Measurements from ENCODE around the gene BTBD2. TPM values are rescaled to one million over a fixed set of nuclear protein-coding genes. Genes with fewer than 3 reads are reported as not detected.

Gene BTBD2
- total RNA-seq, 2 donors from 2014 or later = 54.8 to 55.9 TPM

DNA sequence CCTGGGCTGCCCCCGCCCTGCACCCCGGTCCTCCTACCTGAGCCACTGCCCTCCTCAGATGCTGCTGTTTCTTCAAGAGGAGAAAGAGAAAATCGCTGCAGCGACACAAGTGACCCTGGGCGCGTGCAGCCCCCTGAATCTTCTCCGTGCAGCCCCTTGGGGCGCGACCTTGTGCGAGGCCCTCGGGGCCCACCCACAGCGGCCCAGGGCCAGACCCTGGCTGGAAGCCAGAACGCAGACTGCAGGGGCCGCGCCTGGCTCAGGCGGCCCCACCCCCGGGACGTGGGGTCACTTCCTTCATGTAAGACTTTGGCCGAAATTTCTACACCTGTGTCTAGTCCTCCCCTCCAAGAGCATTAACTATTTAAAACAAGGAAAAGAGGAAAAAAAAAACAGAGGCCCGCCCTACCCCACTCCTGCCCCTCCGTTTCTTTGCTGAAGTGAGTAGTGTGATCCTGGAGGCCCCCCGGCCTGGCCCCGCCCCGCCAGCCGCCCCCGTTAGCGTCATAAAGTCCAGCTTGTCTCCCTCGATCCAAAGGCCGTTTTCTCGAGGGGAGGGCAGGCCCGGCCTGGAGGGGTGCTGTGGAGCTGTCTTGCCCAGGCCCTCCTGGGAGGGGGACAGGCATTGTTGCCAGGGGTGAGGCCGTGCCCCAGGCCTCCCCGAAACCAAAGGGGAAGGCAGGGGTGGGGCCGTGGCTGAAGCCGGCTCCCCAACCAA lies 35.3 kb downstream of the BTBD2 start:
- H3K27ac ChIP-seq = no peak overlapping the region
- DNase-seq (ENCODE audit: low spot score) = no peak
- TF ChIP-seq, protein P1, sequence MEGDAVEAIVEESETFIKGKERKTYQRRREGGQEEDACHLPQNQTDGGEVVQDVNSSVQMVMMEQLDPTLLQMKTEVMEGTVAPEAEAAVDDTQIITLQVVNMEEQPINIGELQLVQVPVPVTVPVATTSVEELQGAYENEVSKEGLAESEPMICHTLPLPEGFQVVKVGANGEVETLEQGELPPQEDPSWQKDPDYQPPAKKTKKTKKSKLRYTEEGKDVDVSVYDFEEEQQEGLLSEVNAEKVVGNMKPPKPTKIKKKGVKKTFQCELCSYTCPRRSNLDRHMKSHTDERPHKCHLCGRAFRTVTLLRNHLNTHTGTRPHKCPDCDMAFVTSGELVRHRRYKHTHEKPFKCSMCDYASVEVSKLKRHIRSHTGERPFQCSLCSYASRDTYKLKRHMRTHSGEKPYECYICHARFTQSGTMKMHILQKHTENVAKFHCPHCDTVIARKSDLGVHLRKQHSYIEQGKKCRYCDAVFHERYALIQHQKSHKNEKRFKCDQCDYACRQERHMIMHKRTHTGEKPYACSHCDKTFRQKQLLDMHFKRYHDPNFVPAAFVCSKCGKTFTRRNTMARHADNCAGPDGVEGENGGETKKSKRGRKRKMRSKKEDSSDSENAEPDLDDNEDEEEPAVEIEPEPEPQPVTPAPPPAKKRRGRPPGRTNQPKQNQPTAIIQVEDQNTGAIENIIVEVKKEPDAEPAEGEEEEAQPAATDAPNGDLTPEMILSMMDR (IDR thresholded peaks at IDR 0.05) = no peak
- no peak overlapping the region for H3K4me3 ChIP-seq
- H3K4me1 ChIP-seq = no peaks in the 10 kb centered on the region
- peaks cover 43% of the 10 kb centered on the region for H3K36me3 ChIP-seq
- H3K9me3 ChIP-seq = no peaks in the 10 kb centered on the region
- no peaks in the 10 kb centered on the region for H3K27me3 ChIP-seq

DNA sequence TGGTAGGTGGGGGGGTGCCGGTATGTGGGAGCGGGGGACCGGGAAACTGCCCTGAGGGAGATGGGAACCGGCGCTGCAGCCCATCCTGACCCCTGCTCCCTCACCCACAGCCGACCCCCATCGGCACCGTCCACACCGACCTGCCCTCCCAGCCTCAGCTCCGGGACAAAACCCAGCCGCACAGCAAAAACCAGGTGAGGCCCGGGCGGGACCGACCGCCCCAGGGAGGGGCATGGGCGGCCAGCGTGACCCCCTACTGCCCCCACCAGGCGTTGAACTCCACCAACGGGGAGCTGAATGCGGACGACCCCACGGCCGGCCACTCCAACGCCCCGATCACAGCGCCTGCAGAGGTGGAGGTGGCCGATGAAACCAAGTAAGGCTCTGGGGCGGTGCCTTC lies 35.9 kb downstream of the BTBD2 start:
- Histone ChIP-seq H3K4me1 (no peaks in the 10 kb centered on the region), H3K27me3 (no peaks in the 10 kb centered on the region), H3K4me3 (no peak overlapping the region), H3K27ac (no peak overlapping the region), H3K9me3 (no peaks in the 10 kb centered on the region), H3K36me3 (peaks cover 46% of the 10 kb centered on the region)
- TF ChIP-seq, protein P1 (IDR thresholded peaks at IDR 0.05) = no peak
- no peak for DNase-seq (ENCODE audit: low spot score)

DNA sequence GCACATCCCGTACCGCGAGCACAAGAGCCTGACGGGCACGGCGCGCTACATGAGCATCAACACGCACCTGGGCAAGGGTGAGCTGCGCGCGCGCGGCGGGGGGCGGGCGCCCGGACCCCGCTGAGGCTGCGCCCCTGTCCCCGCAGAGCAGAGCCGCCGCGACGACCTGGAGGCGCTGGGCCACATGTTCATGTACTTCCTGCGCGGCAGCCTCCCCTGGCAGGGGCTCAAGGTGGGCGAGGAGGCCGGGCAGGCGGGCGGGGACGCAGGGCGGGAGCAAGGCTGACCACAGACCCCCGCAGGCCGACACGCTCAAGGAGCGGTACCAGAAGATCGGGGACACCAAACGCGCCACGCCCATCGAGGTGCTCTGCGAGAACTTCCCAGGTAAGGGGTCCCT lies 36.5 kb downstream of the BTBD2 start:
- Histone ChIP-seq H3K36me3 (peaks cover 46% of the 10 kb centered on the region), H3K9me3 (no peaks in the 10 kb centered on the region), H3K27me3 (no peaks in the 10 kb centered on the region), H3K4me3 (no peak overlapping the region), H3K27ac (no peak overlapping the region), H3K4me1 (no peaks in the 10 kb centered on the region)
- DNase-seq (ENCODE audit: low spot score) = no peak
- TF ChIP-seq, protein P1 (IDR thresholded peaks at IDR 0.05) = no peak

DNA sequence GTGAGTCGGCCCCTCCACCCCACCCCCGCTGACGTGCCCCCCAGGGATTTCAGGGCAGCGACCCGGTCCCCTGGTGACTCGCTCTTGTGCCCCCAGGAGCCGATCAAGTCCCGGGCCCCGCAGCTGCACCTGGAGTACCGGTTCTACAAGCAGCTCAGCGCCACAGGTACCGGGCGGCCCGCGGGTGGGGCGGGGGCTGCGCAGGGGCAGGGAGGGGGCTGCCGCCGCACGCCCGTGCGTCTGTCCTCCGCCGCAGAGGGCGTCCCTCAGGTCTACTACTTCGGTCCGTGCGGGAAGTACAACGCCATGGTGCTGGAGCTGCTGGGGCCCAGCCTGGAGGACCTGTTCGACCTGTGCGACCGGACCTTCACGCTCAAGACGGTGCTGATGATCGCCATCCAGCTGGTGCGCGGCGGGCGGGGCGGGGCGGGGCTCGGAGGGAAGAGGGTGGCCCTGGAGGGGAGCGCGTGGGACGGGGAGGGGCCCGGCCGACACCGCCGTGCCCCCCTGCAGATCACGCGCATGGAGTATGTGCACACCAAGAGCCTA lies 37.1 kb downstream of the BTBD2 start:
- Histone ChIP-seq H3K9me3 (no peaks in the 10 kb centered on the region), H3K27me3 (no peaks in the 10 kb centered on the region), H3K36me3 (peaks cover 46% of the 10 kb centered on the region), H3K27ac (no peak overlapping the region), H3K4me1 (no peaks in the 10 kb centered on the region), H3K4me3 (no peak overlapping the region)
- DNase-seq (ENCODE audit: low spot score) = no peak
- TF ChIP-seq, protein P1 (IDR thresholded peaks at IDR 0.05) = no peak

DNA sequence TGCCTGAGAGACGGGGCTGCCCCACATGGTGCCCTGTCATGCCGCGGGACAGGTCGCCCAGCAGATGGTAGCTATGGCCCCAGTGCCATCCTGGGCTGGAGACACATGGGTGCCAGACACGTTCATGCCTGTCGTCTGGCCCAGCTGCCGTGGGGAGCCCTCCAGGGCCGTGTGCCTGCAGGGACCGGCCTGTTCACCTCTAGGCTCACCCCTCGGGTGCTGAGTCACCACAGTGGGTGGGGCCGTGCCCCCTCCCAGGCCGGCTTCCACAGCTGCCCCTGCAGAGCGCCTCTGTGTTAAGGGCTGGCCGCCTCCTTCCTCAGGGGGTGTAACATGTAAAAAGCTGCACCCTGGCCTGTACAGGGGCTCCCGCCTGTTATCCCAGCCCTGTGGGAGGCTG lies 38.4 kb downstream of the BTBD2 start:
- no peak overlapping the region for H3K4me3 ChIP-seq
- H3K36me3 ChIP-seq = peaks cover 37% of the 10 kb centered on the region
- H3K27me3 ChIP-seq = no peaks in the 10 kb centered on the region
- TF ChIP-seq, protein P1 (IDR thresholded peaks at IDR 0.05) = no peak
- H3K27ac ChIP-seq = no peak overlapping the region
- H3K9me3 ChIP-seq = no peaks in the 10 kb centered on the region
- no peaks in the 10 kb centered on the region for H3K4me1 ChIP-seq
- DNase-seq (ENCODE audit: low spot score) = no peak

DNA sequence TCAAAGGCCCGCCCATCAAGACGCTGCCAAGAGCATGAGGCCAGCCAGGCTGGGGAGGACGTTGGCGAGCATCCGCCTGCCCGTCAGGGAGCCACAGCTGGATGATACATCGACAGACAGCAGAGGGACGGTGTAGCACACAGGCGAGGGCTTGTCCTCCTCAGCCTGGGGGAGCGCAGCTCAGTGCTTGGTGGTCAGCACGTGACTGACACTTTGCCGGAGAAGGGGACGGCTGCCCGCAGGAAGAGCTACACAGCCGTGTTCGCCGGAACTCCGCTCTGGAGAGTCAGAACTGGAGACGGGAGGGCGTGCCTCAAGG lies 40.4 kb downstream of the BTBD2 start:
- TF ChIP-seq, protein P1 (IDR thresholded peaks at IDR 0.05) = no peak
- Histone ChIP-seq H3K4me3 (no peak overlapping the region), H3K36me3 (peaks cover 19% of the 10 kb centered on the region), H3K9me3 (no peaks in the 10 kb centered on the region), H3K27me3 (no peaks in the 10 kb centered on the region), H3K27ac (no peak overlapping the region), H3K4me1 (no peaks in the 10 kb centered on the region)
- no peak for DNase-seq (ENCODE audit: low spot score)

All from right atrium auricular region (tissue), 2 donors.